ENCODE results near the gene DHH.

The DHH gene

GRCh38 chr12:49050507-49051372, 43.9 kb downstream of the DHH start:
- no peak overlapping the region for H3K27ac Mint-ChIP-seq (ENCODE audit: low read depth)
- H3K36me3 Mint-ChIP-seq (ENCODE audit: insufficient read depth) = peaks cover 62% of the 10 kb centered on the region
- ATAC-seq (replicated peaks; ENCODE audit: extremely low read depth, poor library complexity, severe bottlenecking) (no peak), DNase-seq (ENCODE audit: low spot score in 2 of 2) (no peak)
- H3K9me3 Mint-ChIP-seq = no peaks in the 10 kb centered on the region
- peaks cover 34% of the 10 kb centered on the region for H3K4me1 Mint-ChIP-seq
- no peak overlapping the region for H3K4me3 Mint-ChIP-seq
- no peaks in the 10 kb centered on the region for H3K27me3 Mint-ChIP-seq

DNA sequence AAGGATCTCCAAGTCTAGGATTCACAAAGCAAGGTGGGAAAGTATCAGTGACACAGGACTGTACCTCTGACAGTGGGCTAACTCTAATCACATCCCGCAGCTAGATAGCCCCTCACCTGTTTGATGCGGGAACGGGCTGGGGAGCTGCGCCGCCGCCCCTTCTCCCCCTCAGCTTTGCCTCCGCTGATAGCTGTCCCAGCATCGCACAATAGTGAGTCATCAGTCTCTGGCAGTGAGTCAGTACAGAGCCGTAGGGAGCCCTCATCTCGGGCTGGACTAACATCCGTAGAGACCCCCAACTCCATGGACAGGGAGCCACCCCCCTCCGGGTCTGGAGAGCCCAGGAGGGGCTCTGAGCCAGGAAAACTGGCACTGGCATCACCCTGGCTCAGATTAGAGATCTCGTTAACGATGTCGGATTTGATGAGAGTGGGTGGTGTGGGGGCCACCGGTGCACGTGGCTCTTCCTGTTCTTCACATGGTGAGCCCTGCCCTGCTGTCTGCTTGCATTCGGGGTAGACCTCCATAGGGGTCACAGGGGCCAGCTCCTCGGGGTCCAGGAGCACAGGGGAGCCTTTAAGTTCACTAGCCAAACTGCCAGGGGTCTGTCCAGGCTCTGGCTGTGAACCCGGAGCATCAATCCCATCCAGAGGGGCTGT, 44.9 kb downstream of the DHH start:
- DNase-seq (ENCODE audit: low spot score in 2 of 2) = no peak
- Mint-ChIP-seq H3K4me3 (no peak overlapping the region), H3K4me1 (peaks cover 25% of the 10 kb centered on the region), H3K27me3 (no peaks in the 10 kb centered on the region), H3K27ac (ENCODE audit: low read depth) (no peak overlapping the region), H3K36me3 (ENCODE audit: insufficient read depth) (peaks cover 65% of the 10 kb centered on the region), H3K9me3 (no peaks in the 10 kb centered on the region)
- ATAC-seq (replicated peaks; ENCODE audit: extremely low read depth, poor library complexity, severe bottlenecking) = no peak

GRCh38 chr12:49048953-49049352, 45.6 kb downstream of the DHH start:
- H3K4me1 Mint-ChIP-seq = peaks cover 29% of the 10 kb centered on the region
- peaks cover 72% of the 10 kb centered on the region for H3K36me3 Mint-ChIP-seq (ENCODE audit: insufficient read depth)
- H3K4me3 Mint-ChIP-seq = no peak overlapping the region
- no peak overlapping the region for H3K27ac Mint-ChIP-seq (ENCODE audit: low read depth)
- DNase-seq (ENCODE audit: low spot score in 2 of 2) = no peak
- no peaks in the 10 kb centered on the region for H3K27me3 Mint-ChIP-seq
- no peak for ATAC-seq (replicated peaks; ENCODE audit: extremely low read depth, poor library complexity, severe bottlenecking)
- no peaks in the 10 kb centered on the region for H3K9me3 Mint-ChIP-seq

DNA sequence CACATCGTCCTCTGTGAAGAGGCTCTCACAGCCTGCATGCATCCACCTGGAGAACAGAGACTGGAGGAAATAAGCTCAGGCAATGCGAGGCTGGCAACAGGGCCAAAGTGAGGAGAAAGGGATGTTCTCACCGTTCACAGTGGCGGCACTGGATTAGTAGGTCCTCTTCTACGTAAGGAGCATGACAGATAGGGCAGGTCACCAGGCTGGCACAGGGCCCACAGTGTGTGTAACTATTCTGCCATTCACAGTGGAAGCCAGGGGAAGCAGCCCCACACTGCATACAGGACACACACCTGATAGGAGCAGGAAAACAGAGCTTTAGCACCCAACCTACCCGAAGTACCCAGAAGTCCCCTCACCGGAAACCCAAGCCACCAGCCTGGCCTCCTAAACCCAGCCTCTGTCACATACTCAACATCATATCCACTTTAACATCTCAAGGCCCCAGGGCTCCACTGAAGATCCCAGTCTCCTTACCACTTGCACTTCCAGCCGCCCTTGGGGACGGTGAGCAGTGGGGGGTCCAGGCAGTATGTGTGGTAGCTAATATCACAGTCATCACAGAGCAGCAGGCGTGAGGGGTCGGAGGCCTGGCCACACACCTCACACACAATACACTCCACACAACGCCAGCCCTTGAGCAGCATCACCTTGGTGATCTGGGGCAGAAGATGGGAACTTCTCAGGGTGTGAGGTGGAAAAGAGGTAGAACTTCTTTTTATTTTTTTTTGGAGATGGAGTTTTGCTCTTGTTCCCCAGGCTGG, 48.3 kb downstream of the DHH start:
- Mint-ChIP-seq H3K27me3 (no peaks in the 10 kb centered on the region), H3K27ac (ENCODE audit: low read depth) (peak overlapping the region; percentile 29), H3K9me3 (no peaks in the 10 kb centered on the region), H3K36me3 (ENCODE audit: insufficient read depth) (peaks cover 81% of the 10 kb centered on the region), H3K4me1 (peaks cover 24% of the 10 kb centered on the region), H3K4me3 (no peak overlapping the region)
- no peak for DNase-seq (ENCODE audit: low spot score in 2 of 2)
- no peak for ATAC-seq (replicated peaks; ENCODE audit: extremely low read depth, poor library complexity, severe bottlenecking)

DNA sequence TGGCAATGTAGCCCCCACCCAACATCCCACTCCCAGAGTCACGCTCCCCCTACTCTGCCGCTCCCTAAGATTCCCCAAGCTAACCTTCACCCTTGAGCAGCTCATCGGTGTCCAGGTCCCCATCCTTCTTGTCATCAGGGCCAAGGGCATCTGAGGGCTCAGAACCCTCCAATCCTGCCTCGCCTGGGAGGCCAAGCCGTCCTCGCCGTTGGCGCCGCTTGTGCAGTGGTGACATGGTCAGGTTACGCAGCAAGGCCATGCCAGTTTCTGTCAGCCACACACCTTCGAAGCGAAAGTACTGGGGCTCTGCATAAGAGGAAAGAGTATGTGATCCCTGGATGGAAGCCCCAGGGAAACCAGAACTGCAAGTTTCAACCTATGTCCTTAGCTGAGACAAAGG, 49.9 kb downstream of the DHH start:
- DNase-seq (ENCODE audit: low spot score in 2 of 2) (no peak), ATAC-seq (replicated peaks; ENCODE audit: extremely low read depth, poor library complexity, severe bottlenecking) (no peak)
- Mint-ChIP-seq H3K9me3 (no peaks in the 10 kb centered on the region), H3K27ac (ENCODE audit: low read depth) (peak overlapping the region; percentile 95), H3K4me3 (peak overlapping the region; percentile 8), H3K27me3 (no peaks in the 10 kb centered on the region), H3K4me1 (peaks cover 15% of the 10 kb centered on the region), H3K36me3 (ENCODE audit: insufficient read depth) (peaks cover 81% of the 10 kb centered on the region)

- H3K36me3 Mint-ChIP-seq (ENCODE audit: insufficient read depth) = peaks cover 78% of the 10 kb centered on the region
- H3K4me3 Mint-ChIP-seq = peak overlapping the region; percentile 8
- DNase-seq (ENCODE audit: low spot score in 2 of 2) (peak; percentile 84 to 89), ATAC-seq (replicated peaks; ENCODE audit: extremely low read depth, poor library complexity, severe bottlenecking) (peak; percentile 89)
- H3K4me1 Mint-ChIP-seq = peaks cover 15% of the 10 kb centered on the region
- no peaks in the 10 kb centered on the region for H3K9me3 Mint-ChIP-seq
- peak overlapping the region; percentile 95 for H3K27ac Mint-ChIP-seq (ENCODE audit: low read depth)
- H3K27me3 Mint-ChIP-seq = no peaks in the 10 kb centered on the region
These were observed 50.7 kb downstream of the DHH start for GRCh38 chr12:49043856-49044258.

GRCh38 chr12:49043241-49043640, 51.4 kb downstream of the DHH start:
- no peak for DNase-seq (ENCODE audit: low spot score in 2 of 2)
- no peak for ATAC-seq (replicated peaks; ENCODE audit: extremely low read depth, poor library complexity, severe bottlenecking)
- Mint-ChIP-seq H3K9me3 (no peaks in the 10 kb centered on the region), H3K27ac (ENCODE audit: low read depth) (peak overlapping the region; percentile 95), H3K27me3 (no peaks in the 10 kb centered on the region), H3K36me3 (ENCODE audit: insufficient read depth) (peaks cover 75% of the 10 kb centered on the region), H3K4me3 (no peak overlapping the region), H3K4me1 (peaks cover 15% of the 10 kb centered on the region)

DNA sequence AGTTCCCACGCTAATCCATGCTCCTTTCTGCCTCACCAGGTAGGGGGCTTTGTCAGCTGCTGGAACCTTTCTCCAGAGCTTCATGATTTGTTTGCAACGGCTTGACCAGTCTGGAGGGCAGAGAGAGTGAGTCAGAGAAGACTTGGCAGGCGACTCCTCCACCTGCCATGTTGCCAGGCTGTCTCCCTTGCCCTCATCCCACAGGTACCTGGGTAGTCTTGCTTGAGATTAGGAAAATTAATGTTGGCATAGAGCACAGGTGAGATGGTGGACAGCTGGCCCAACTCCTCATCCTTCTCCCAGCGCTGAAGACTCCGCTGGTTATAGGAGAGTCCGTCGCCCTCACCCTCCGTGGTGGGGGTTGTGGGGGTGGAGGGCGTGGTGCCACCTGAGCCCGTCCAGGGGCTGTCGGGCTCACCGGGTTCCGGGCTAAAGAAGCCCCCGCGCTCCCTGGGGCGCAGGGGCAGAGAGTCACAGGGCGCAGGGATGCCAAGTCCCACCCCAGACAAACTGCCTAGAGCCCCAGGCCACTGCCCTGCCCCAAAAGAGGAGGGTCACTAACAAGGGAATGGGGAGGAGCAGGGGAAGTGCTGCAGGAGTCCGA, 52.6 kb downstream of the DHH start:
- Mint-ChIP-seq H3K36me3 (ENCODE audit: insufficient read depth) (peaks cover 68% of the 10 kb centered on the region), H3K4me1 (peaks cover 15% of the 10 kb centered on the region), H3K4me3 (no peak overlapping the region), H3K9me3 (no peaks in the 10 kb centered on the region), H3K27me3 (no peaks in the 10 kb centered on the region), H3K27ac (ENCODE audit: low read depth) (peak overlapping the region; percentile 95)
- ATAC-seq (replicated peaks; ENCODE audit: extremely low read depth, poor library complexity, severe bottlenecking) = no peak
- DNase-seq (ENCODE audit: low spot score in 2 of 2) = no peak

DNA sequence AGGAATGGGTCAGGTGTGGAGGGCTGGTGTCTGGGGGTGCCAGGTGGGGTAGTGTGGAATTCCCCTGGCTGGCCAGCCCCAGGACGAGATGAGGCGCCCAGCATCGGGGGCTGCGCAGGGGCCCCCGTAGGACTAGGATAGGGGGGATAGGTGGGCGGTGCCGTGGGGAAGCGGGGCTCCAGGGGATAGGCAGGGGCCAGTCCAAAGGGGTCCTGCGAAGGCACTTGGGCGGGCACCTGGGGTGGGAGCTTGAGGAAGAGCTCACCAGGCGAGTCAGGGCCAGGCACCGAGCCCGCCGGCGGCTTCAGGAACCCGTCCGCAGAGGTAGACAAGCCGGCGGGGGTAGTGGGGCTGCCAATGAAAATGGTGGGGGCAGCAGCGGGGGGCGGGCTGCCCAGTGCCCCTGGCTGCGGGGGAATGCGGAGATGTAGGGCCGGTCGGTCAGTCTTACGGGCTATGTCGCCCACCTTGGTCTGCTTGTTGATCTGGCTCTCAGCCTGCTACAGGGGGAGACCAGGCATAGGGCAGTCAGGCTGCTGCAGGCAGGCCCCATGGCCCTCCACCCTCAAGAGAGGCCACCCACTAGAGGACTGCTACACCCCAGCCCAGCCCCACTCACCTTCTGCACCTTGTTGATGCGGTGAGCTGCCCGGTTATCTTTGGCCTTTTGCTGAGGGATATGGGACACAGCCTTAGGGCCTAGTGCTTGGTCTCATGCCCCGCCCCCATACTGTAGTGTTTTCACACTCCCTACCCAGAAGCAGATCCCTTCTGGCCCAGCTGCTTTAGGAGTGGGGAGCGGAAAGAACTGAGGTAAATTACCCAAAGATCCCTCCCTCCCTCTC, 53.3 kb downstream of the DHH start:
- no peak for DNase-seq (ENCODE audit: low spot score in 2 of 2)
- Mint-ChIP-seq H3K27ac (ENCODE audit: low read depth) (peak overlapping the region; percentile 46), H3K4me3 (no peak overlapping the region), H3K36me3 (ENCODE audit: insufficient read depth) (peaks cover 66% of the 10 kb centered on the region), H3K9me3 (no peaks in the 10 kb centered on the region), H3K4me1 (peaks cover 15% of the 10 kb centered on the region), H3K27me3 (no peaks in the 10 kb centered on the region)
- ATAC-seq (replicated peaks; ENCODE audit: extremely low read depth, poor library complexity, severe bottlenecking) = no peak

- H3K36me3 Mint-ChIP-seq (ENCODE audit: insufficient read depth) = peaks cover 62% of the 10 kb centered on the region
- ATAC-seq (replicated peaks; ENCODE audit: extremely low read depth, poor library complexity, severe bottlenecking) (no peak), DNase-seq (ENCODE audit: low spot score in 2 of 2) (no peak)
- H3K27me3 Mint-ChIP-seq = no peaks in the 10 kb centered on the region
- no peaks in the 10 kb centered on the region for H3K9me3 Mint-ChIP-seq
- H3K4me1 Mint-ChIP-seq = peaks cover 15% of the 10 kb centered on the region
- peak overlapping the region; percentile 46 for H3K27ac Mint-ChIP-seq (ENCODE audit: low read depth)
- H3K4me3 Mint-ChIP-seq = no peak overlapping the region
These were observed 54.2 kb downstream of the DHH start for GRCh38 chr12:49040364-49040855.

GRCh38 chr12:49039421-49040363, 54.9 kb downstream of the DHH start:
- no peak for ATAC-seq (replicated peaks; ENCODE audit: extremely low read depth, poor library complexity, severe bottlenecking)
- Mint-ChIP-seq H3K4me1 (peaks cover 13% of the 10 kb centered on the region), H3K4me3 (no peak overlapping the region), H3K9me3 (no peaks in the 10 kb centered on the region), H3K36me3 (ENCODE audit: insufficient read depth) (peaks cover 57% of the 10 kb centered on the region), H3K27me3 (no peaks in the 10 kb centered on the region), H3K27ac (ENCODE audit: low read depth) (peak overlapping the region; percentile 46)
- DNase-seq (ENCODE audit: low spot score in 2 of 2) = no peak
